Stimulated activated CD8-positive, alpha-beta memory T cell treated with anti-CD3 and anti-CD28 coated beads, Interleukin-12 subunit alpha, Interleukin-12 subunit beta, amount 100 ng/mL, for 4 hours (primary cell): Measurements from ENCODE around the gene MGMT.

Experiments used
- DNase-seq: peaks from one replicate; pipeline ENCODE4 v3.0.0-alpha.2; 2020; ENCODE audit warnings: low read depth

The MGMT gene

GRCh38 chr10:129455625-129456024 is 11.4 kb upstream of the MGMT start:
- DNase-seq = no peak

GRCh38 chr10:129459762-129460539 is 7.1 kb upstream of the MGMT start:
- no peak for DNase-seq

- no peak for DNase-seq
These were observed 4.7 kb upstream of the MGMT start for GRCh38 chr10:129462257-129462795.

GRCh38 chr10:129464251-129464650 is 2.8 kb upstream of the MGMT start:
- no peak for DNase-seq

- no peak for DNase-seq
These were observed 992 bp upstream of the MGMT start for GRCh38 chr10:129465796-129466702.

GRCh38 chr10:129467359-129468064 is 471 bp downstream of the MGMT start:
- DNase-seq = no peak

- DNase-seq = no peak
These were observed 1.1 kb downstream of the MGMT start for GRCh38 chr10:129468187-129468586.

- DNase-seq = no peak
These were observed 3.2 kb downstream of the MGMT start for GRCh38 chr10:129470103-129470851.

GRCh38 chr10:129471447-129472175 is 4.6 kb downstream of the MGMT start:
- no peak for DNase-seq

- no peak for DNase-seq
These were observed 5.9 kb downstream of the MGMT start for GRCh38 chr10:129472696-129473555.

- DNase-seq = no peak
These were observed 7.6 kb downstream of the MGMT start for GRCh38 chr10:129474642-129475041.

- no peak for DNase-seq
These were observed 9.4 kb downstream of the MGMT start for GRCh38 chr10:129476431-129476830.

GRCh38 chr10:129477051-129477450 is 10.0 kb downstream of the MGMT start:
- no peak for DNase-seq

GRCh38 chr10:129481641-129482040 is 14.6 kb downstream of the MGMT start:
- DNase-seq = no peak

GRCh38 chr10:129483430-129484010 is 16.5 kb downstream of the MGMT start:
- no peak for DNase-seq

GRCh38 chr10:129486805-129487204 is 19.8 kb downstream of the MGMT start:
- no peak for DNase-seq

- DNase-seq = no peak
These were observed 24.2 kb downstream of the MGMT start for GRCh38 chr10:129491123-129491734.

- DNase-seq = no peak
These were observed 27.1 kb downstream of the MGMT start for GRCh38 chr10:129494176-129494575.

GRCh38 chr10:129494740-129495139 is 27.7 kb downstream of the MGMT start:
- DNase-seq = no peak
